ENCODE results near the gene RPS6KA5.

DNA sequence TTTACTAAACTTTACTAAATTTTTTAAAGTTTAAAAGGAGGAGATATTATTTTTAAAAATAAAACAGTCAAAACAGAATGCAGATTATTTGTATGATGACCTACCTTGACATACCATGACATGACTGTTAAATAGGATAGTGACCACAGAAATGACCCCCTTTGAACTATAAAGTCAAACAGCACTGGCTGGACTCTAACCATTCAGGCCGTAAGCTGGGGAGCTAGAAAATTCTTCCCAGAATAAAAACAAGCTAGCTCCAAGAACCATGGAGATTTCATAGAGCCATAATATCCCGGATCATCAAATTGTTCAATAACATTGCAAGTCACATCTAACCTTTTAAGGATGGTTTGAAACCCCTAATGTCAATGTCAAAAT lies 50.3 kb downstream of the RPS6KA5 start:
- TF ChIP-seq, protein P1, sequence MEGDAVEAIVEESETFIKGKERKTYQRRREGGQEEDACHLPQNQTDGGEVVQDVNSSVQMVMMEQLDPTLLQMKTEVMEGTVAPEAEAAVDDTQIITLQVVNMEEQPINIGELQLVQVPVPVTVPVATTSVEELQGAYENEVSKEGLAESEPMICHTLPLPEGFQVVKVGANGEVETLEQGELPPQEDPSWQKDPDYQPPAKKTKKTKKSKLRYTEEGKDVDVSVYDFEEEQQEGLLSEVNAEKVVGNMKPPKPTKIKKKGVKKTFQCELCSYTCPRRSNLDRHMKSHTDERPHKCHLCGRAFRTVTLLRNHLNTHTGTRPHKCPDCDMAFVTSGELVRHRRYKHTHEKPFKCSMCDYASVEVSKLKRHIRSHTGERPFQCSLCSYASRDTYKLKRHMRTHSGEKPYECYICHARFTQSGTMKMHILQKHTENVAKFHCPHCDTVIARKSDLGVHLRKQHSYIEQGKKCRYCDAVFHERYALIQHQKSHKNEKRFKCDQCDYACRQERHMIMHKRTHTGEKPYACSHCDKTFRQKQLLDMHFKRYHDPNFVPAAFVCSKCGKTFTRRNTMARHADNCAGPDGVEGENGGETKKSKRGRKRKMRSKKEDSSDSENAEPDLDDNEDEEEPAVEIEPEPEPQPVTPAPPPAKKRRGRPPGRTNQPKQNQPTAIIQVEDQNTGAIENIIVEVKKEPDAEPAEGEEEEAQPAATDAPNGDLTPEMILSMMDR (IDR thresholded peaks at IDR 0.05): no peak
- no peak for TF ChIP-seq POLR2A (IDR thresholded peaks at IDR 0.05)
